ENCODE data around the gene CCDC187.

Gene CCDC187

DNA sequence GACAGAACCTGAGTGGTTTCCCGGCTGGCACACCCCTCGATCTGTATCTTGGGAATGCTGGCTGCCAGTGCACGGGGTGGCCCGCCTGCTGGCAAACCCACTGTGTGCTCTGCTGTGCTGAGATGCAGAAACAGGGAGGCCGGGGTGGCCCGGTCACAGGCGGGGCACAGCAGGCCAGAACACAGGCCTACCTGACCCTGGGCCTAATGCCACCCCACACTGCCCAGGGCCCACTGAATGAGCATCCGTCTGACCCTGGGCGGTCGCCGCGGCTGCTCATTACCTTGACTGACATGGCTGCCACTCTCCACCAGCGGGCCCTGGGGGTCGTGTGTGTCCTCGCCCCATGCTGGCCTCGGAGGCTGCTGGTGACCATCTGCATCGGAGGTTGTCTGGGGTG is 44.1 kb downstream of the CCDC187 start:
- Mint-ChIP-seq H3K9me3 (no peaks in the 10 kb centered on the region), H3K36me3 (ENCODE audit: insufficient read depth) (no peaks in the 10 kb centered on the region), H3K4me1 (ENCODE audit: low read depth in 2 of 2) (no peaks in the 10 kb centered on the region), H3K27me3 (peaks cover 6 to 16% of the 10 kb centered on the region in 2 donors), H3K4me3 (no peak overlapping the region), H3K27ac (no peak overlapping the region)
- ATAC-seq (replicated peaks) (no peak), DNase-seq (no peak)

DNA sequence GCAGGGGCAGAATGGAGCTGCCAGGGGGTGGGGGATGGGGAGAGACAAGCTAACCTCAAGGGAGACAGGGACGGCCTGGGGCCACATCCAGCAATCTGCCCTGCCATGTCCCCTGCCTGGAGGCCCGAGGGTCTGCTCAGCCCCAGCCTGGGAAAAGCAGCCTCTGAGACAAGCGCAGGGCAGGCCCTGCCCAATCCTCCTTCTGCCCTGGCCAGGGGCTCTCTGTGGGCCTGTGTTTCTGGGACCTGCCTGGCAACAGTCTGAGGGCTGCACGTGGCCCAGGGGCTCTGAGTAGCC is 44.4 kb downstream of the CCDC187 start:
- no peak overlapping the region for H3K4me3 Mint-ChIP-seq
- H3K36me3 Mint-ChIP-seq (ENCODE audit: insufficient read depth), result no peaks in the 10 kb centered on the region
- ATAC-seq (replicated peaks), result no peak
- DNase-seq, result no peak
- no peak overlapping the region for H3K27ac Mint-ChIP-seq
- no peaks in the 10 kb centered on the region for H3K4me1 Mint-ChIP-seq (ENCODE audit: low read depth in 2 of 2)
- H3K9me3 Mint-ChIP-seq, result no peaks in the 10 kb centered on the region
- H3K27me3 Mint-ChIP-seq, result peaks cover 6 to 20% of the 10 kb centered on the region in 2 donors

DNA sequence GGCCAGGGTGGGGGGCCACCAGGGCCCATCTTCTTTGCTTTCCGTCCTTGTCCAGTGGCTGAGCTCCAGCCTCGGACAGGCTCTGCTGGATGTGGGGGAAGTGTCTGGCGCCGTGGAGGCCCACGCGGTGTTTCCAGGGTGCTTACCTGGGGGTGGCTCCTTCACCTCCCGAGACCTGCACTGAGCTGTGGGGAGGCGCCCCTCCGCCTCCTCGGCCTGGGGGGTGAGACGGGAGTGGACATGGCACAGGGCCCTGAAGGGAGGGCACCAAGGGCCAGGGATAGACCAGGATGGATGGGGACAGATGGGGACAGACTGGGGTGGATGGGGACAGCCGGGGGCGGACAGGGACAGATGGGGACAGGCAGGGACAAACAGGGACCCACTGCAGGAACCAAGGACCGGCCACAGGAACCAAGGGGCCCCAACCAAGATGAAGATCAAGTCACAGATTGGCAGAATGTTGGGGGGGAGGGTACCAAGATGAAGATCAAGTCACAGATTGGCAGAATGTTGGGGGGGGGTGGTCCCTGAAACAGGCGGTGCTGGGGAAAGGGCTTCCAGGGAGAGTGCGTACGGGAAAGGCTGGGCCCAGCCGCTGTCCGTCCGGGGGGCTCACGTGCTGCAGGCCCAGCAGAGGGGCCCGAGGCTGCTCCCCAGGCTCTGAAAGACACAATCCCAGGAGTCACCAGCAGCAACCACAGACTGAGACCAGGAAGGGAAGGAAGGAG is 44.9 kb downstream of the CCDC187 start:
- H3K4me3 Mint-ChIP-seq, result no peak overlapping the region
- DNase-seq, result no peak
- H3K4me1 Mint-ChIP-seq (ENCODE audit: low read depth in 2 of 2), result no peaks in the 10 kb centered on the region
- H3K36me3 Mint-ChIP-seq (ENCODE audit: insufficient read depth), result no peaks in the 10 kb centered on the region
- H3K27me3 Mint-ChIP-seq, result peaks cover 6 to 21% of the 10 kb centered on the region in 2 donors
- H3K9me3 Mint-ChIP-seq, result no peaks in the 10 kb centered on the region
- H3K27ac Mint-ChIP-seq, result no peak overlapping the region
- no peak for ATAC-seq (replicated peaks)

DNA sequence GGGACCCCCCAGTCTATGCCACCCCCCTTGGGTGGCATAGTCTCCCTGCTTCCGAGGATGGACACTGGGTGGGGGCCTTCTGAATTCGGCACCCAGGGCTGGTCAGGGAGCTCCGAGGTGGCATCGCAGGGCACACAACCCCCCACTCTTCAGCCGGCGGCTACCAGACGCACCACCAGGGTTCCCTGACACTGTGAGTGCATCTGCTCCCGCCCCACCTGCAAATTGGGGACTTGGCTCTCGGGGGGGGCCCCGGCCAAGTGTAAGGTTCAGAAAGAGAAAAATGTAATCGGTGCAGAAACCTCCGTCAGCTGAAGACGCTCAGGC is 45.6 kb downstream of the CCDC187 start:
- H3K9me3 Mint-ChIP-seq, result no peaks in the 10 kb centered on the region
- ATAC-seq (replicated peaks) (no peak), DNase-seq (no peak)
- H3K27me3 Mint-ChIP-seq, result peaks cover 8 to 26% of the 10 kb centered on the region in 2 donors
- H3K4me1 Mint-ChIP-seq (ENCODE audit: low read depth in 2 of 2), result no peaks in the 10 kb centered on the region
- H3K36me3 Mint-ChIP-seq (ENCODE audit: insufficient read depth), result no peaks in the 10 kb centered on the region
- no peak overlapping the region for H3K4me3 Mint-ChIP-seq
- H3K27ac Mint-ChIP-seq, result no peak overlapping the region

DNA sequence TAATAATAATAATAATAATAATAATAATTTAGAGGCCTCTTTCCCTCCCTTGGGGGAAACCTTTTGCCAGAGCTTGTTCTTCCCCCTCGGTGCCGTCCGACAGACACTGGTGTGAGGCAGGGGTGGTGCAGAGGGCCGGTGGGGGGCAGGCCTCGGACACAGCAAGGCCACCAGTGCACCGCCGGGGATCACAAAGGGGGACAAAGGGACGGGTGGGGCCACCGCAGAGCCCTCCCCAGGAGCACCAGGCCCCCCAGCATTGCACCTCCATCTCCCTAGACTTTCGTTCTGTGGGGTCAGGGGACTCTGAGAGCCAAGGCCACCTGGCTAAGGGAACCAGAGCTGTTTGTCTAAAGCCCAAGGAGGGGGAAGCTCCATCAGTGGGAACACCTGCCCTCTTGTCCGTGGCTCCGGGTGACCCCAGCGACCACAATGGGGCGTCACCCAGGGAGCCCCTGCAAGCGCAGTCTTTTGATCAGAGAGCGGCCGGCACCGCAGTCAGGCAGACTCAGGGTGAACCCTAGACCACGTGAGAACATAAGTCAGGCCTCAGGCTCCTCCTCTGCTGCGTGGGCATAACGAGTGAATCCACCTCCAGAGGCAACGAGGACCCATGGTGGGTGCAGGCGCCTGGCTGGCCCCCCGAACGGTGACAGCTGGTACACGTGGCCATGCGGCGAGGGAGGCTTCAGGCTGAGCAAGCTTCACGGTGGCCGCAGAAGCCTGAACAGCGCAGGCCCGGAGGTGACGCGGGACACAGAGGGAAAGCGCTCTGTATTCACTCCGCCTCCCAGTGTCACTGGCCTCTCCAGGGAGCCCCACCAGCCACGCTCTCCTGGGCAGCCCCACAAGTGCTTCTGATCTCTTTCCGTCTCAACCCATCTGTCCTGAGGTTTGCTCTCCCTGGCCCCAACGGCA is 46.3 kb downstream of the CCDC187 start:
- no peak for ATAC-seq (replicated peaks)
- DNase-seq, result no peak
- Mint-ChIP-seq H3K27me3 (peaks cover 12 to 32% of the 10 kb centered on the region in 2 donors), H3K4me1 (ENCODE audit: low read depth in 2 of 2) (no peaks in the 10 kb centered on the region), H3K4me3 (no peak overlapping the region), H3K27ac (no peak overlapping the region), H3K36me3 (ENCODE audit: insufficient read depth) (no peaks in the 10 kb centered on the region), H3K9me3 (no peaks in the 10 kb centered on the region)

DNA sequence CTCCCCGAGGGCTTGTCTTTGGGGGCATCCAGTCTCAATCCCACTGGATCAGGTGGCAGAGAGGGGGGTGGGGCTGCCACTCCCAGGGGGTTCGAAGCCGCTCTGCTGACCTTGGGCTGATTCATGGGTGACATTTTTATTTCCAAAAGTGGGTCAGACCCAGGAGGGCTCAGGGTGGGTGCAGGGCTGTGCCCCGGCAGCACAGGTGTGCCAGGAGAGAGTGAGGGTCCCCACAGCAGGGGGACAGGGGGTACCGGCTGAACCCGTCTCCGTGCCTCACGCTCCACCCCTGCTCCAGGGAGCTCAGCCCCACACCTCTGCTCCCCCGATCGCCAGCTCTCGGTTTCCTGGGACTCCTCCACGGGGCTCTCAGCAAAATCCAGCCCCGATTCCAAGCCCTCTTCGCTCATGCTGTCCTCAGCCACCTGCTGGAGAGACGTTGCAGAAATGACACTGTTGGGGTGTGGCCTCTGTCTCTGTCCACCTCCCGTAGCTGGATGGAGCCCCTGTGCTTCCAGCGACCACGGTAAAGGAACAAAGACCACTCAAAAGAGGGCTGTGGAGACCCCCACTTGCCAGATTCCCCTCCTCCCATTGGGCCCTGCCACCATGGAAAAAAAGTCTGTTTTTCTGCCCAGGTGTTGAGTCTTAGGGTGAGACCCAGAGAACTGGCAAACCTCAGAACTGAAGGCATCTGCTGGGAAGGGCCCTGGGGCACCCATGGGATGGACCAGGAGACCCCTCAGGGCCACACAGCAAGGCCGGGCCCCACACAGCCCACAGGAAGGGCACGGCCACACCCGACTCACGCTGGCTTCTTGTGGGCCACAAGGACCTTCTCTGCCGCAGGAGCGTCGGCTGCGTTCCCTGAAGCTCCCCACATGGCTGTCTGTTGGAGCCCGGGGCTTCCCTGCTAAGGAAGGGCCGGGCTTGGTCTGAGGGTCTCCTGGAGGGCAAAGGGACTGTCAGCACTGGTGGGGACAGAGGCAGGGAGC is 47.7 kb downstream of the CCDC187 start:
- no peaks in the 10 kb centered on the region for H3K4me1 Mint-ChIP-seq (ENCODE audit: low read depth in 2 of 2)
- no peak overlapping the region for H3K4me3 Mint-ChIP-seq
- H3K27me3 Mint-ChIP-seq, result peaks cover 12 to 32% of the 10 kb centered on the region in 2 donors
- no peak overlapping the region for H3K27ac Mint-ChIP-seq
- no peaks in the 10 kb centered on the region for H3K36me3 Mint-ChIP-seq (ENCODE audit: insufficient read depth)
- DNase-seq (no peak), ATAC-seq (replicated peaks) (no peak)
- H3K9me3 Mint-ChIP-seq, result no peaks in the 10 kb centered on the region

DNA sequence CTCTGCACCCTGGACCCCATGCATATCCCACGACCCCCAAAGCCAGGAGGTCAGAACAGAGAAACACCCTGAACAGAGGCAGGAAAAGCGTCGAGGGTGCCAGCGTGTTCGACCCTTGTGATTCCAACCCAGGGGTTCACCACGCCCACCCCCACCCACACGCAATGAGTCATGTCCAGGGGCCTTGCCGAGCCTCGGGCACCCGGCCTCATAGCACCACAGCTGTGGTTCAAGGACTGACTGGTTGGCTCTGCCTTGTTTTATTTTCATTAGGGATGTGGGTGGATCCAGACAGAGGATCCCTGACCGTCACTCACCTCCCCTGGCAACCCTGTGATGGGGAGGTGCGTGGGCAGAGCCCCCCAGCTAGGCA is 48.7 kb downstream of the CCDC187 start:
- no peaks in the 10 kb centered on the region for H3K9me3 Mint-ChIP-seq
- H3K27me3 Mint-ChIP-seq, result peaks cover 12 to 32% of the 10 kb centered on the region in 2 donors
- H3K4me3 Mint-ChIP-seq, result no peak overlapping the region
- H3K27ac Mint-ChIP-seq, result no peak overlapping the region
- no peaks in the 10 kb centered on the region for H3K4me1 Mint-ChIP-seq (ENCODE audit: low read depth in 2 of 2)
- ATAC-seq (replicated peaks), result no peak
- DNase-seq, result no peak
- no peaks in the 10 kb centered on the region for H3K36me3 Mint-ChIP-seq (ENCODE audit: insufficient read depth)

DNA sequence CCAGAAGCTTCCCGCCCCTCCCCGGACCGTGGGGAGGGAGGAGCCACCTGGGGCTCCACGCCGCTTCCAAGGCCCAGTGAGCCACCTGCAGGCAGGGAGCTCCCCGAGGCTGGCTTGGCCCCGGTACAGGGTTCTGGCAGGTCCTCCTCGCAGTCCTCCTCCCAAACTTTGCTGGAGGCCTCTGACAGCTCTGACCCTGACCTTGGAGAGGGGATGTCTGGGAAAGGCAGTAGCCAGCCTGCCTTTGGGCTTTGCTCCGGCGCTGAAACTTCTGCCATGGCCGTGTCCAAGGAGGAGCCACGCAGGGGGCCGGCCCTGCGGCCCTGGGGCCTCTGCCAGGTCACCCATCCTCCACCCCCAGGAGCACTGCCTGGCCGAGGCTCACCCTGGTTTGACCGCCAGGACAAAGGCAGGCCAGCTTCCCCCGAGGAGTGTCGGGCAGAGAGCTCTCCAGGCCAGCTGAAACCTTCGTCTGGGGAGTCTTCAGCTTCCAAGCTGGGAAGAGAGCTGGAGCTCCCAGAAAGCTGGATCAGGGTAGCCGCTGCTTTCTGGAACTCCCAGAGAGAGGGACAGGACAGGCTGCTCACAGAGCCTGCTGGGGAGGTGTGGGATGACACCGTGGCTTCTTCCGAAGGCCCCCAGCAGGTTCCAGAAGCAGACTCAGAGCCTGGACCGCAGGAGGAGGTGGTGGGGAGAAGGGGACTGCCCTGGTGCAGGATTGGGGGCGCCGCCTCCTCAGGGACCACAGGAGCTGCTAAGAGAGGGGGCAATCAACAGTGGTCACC is 49.3 kb downstream of the CCDC187 start:
- no peaks in the 10 kb centered on the region for H3K9me3 Mint-ChIP-seq
- H3K27ac Mint-ChIP-seq, result no peak overlapping the region
- no peak for ATAC-seq (replicated peaks)
- no peaks in the 10 kb centered on the region for H3K36me3 Mint-ChIP-seq (ENCODE audit: insufficient read depth)
- no peak overlapping the region for H3K4me3 Mint-ChIP-seq
- H3K27me3 Mint-ChIP-seq, result peaks cover 12 to 32% of the 10 kb centered on the region in 2 donors
- H3K4me1 Mint-ChIP-seq (ENCODE audit: low read depth in 2 of 2), result no peaks in the 10 kb centered on the region
- DNase-seq, result no peak

DNA sequence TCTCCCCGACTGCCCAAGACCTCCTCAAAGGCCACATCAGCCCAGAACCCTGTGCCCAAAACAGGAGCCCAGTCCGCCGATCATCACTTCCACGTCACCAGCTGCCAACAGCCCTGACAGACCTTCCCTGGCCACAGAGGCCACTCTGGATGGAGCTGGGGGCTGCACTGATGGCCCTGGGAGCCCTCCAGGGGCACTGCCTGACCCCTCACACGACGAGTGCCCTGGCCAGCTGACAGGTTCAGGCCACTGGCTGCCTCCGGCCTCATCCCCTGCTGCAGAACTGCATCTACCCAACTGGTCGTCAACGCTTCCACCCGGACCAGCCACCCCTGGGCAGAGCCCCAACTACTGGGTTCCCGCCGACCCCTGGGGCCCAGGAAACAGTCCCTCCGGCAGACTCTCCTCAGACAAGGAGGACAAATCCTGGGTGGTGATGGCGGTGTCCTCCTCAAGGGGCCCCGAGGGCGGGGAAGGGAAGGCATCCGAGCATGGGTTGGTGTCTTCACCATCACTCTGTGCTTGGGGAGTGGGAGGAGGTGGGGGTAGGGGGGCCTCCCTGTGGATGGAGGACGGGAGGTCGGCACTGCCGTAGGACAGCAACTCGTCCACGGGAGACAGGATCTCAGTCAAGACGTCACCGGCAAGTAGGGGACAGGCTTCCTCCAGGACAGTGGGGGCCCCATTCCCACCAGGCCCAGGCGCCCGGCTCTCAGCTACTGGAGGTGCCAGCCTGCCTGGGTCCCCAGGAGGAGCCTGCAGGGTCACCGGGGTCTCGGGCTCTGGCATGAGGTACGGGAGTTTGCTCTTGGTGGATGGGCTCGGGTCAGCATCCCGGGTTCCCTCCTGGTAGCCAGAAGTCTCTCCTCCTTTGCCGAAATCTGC is 50.4 kb downstream of the CCDC187 start:
- no peak overlapping the region for H3K4me3 Mint-ChIP-seq
- H3K27me3 Mint-ChIP-seq, result peaks cover 12 to 32% of the 10 kb centered on the region in 2 donors
- H3K9me3 Mint-ChIP-seq, result no peaks in the 10 kb centered on the region
- no peak overlapping the region for H3K27ac Mint-ChIP-seq
- H3K4me1 Mint-ChIP-seq (ENCODE audit: low read depth in 2 of 2), result no peaks in the 10 kb centered on the region
- H3K36me3 Mint-ChIP-seq (ENCODE audit: insufficient read depth), result no peaks in the 10 kb centered on the region
- no peak for ATAC-seq (replicated peaks)
- DNase-seq, result no peak

DNA sequence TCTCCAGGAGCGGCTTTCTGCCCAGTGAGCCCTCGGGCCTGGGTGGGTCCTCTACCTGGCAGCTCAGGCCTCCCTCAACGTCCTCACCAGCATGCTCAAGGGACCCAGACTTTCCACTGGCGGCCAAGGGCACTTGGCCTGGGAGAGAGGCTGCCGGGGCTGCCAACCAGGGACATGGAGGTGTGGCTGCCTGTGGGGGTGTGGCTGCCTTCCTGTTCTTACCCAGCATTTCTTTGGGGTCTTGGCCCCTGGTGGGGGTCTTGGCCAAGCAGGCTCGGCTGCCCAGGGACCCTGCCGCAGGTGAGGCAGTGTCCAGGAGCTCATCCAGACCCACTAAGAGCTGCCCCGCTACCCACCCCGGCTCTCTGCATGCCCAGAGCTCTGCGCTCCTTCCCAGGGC is 51.0 kb downstream of the CCDC187 start:
- no peaks in the 10 kb centered on the region for H3K36me3 Mint-ChIP-seq (ENCODE audit: insufficient read depth)
- H3K27me3 Mint-ChIP-seq, result peaks cover 12 to 32% of the 10 kb centered on the region in 2 donors
- H3K4me1 Mint-ChIP-seq (ENCODE audit: low read depth in 2 of 2), result no peaks in the 10 kb centered on the region
- no peak overlapping the region for H3K4me3 Mint-ChIP-seq
- DNase-seq (no peak), ATAC-seq (replicated peaks) (no peak)
- H3K27ac Mint-ChIP-seq, result no peak overlapping the region
- H3K9me3 Mint-ChIP-seq, result no peaks in the 10 kb centered on the region

DNA sequence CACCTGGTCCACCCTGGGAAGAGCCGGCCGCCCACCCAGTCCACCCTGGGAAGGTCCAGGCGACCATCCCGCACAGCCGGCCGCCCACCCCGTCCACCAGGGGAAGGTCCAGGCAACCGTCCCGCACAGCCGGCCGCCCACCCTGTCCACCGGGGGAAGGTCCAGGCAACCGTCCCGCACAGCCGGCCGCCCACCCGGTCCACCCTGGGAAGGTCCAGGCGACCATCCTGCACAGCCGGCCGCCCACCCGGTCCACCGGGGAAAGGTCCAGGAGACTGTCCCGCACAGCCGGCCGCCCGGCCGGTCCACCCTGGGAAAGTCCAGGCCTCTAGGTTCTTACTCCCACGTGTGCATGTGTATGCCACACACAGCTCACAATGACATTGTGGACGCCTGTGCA is 51.6 kb downstream of the CCDC187 start:
- peaks cover 3% of the 10 kb centered on the region for H3K36me3 Mint-ChIP-seq (ENCODE audit: insufficient read depth)
- no peaks in the 10 kb centered on the region for H3K4me1 Mint-ChIP-seq (ENCODE audit: low read depth in 2 of 2)
- H3K27me3 Mint-ChIP-seq, result peaks cover 12 to 32% of the 10 kb centered on the region in 2 donors
- no peak overlapping the region for H3K4me3 Mint-ChIP-seq
- no peak overlapping the region for H3K27ac Mint-ChIP-seq
- ATAC-seq (replicated peaks), result no peak
- DNase-seq, result no peak
- no peaks in the 10 kb centered on the region for H3K9me3 Mint-ChIP-seq

All from effector memory CD8-positive, alpha-beta T cell (primary cell).